ENCODE data around the gene FBLIM1. TPM values are rescaled to one million over a fixed set of nuclear protein-coding genes. Genes with fewer than 3 reads are reported as not detected.

The FBLIM1 gene
- total RNA-seq, 3 donors from 2014 or later, result 154 to 268 (median 260) TPM

- no peaks in the 10 kb centered on the region for H3K9me3 ChIP-seq
- intact Hi-C loops (cut with DNase I, micrococcal nuclease), result no loop called here
- H3K4me3 ChIP-seq, result no peak overlapping the region
- TF ChIP-seq CTCF (IDR thresholded peaks at IDR 0.05), result no peak
- no peak for DNase-seq
- H3K36me3 ChIP-seq (ENCODE audit: low read depth), result no peaks in the 10 kb centered on the region
- peaks cover 22% of the 10 kb centered on the region for H3K4me1 ChIP-seq (ENCODE audit: low read depth)
- ATAC-seq, result no peak
Observed at GRCh38 chr1:15732686-15733081, 25.9 kb upstream of the FBLIM1 start.

- Histone ChIP-seq H3K4me3 (no peak overlapping the region), H3K4me1 (ENCODE audit: low read depth) (peaks cover 26% of the 10 kb centered on the region), H3K9me3 (no peaks in the 10 kb centered on the region), H3K36me3 (ENCODE audit: low read depth) (no peaks in the 10 kb centered on the region)
- intact Hi-C loops (cut with DNase I, micrococcal nuclease), result no loop called here
- no peak for ATAC-seq
- no peak for TF ChIP-seq CTCF (IDR thresholded peaks at IDR 0.05)
- DNase-seq, result no peak
Observed at GRCh38 chr1:15733218-15733725, 25.3 kb upstream of the FBLIM1 start.

GRCh38 chr1:15733726-15734226, 24.8 kb upstream of the FBLIM1 start:
- Histone ChIP-seq H3K4me3 (no peak overlapping the region), H3K4me1 (ENCODE audit: low read depth) (peaks cover 29% of the 10 kb centered on the region), H3K9me3 (no peaks in the 10 kb centered on the region), H3K36me3 (ENCODE audit: low read depth) (no peaks in the 10 kb centered on the region)
- DNase-seq, result no peak
- intact Hi-C loops (cut with DNase I, micrococcal nuclease), result no loop called here
- ATAC-seq, result no peak
- TF ChIP-seq CTCF (IDR thresholded peaks at IDR 0.05), result no peak

- DNase-seq (no peak), ATAC-seq (no peak)
- Histone ChIP-seq H3K36me3 (ENCODE audit: low read depth) (no peaks in the 10 kb centered on the region), H3K4me1 (ENCODE audit: low read depth) (peaks cover 29% of the 10 kb centered on the region), H3K9me3 (no peaks in the 10 kb centered on the region), H3K4me3 (no peak overlapping the region)
- TF ChIP-seq CTCF (IDR thresholded peaks at IDR 0.05), result no peak
- intact Hi-C loops (cut with DNase I, micrococcal nuclease), result no loop called here
Observed at GRCh38 chr1:15734296-15734695, 24.3 kb upstream of the FBLIM1 start.

- intact Hi-C loops (cut with DNase I, micrococcal nuclease), result no loop called here
- H3K4me3 ChIP-seq, result no peak overlapping the region
- no peak for ATAC-seq
Observed at GRCh38 chr1:15734901-15735300, 23.7 kb upstream of the FBLIM1 start.

More at GRCh38 chr1:15734901-15735300, 23.7 kb upstream of the FBLIM1 start:
- Histone ChIP-seq H3K4me1 (ENCODE audit: low read depth) (peaks cover 29% of the 10 kb centered on the region), H3K9me3 (no peaks in the 10 kb centered on the region), H3K36me3 (ENCODE audit: low read depth) (no peaks in the 10 kb centered on the region)
- no peak for TF ChIP-seq CTCF (IDR thresholded peaks at IDR 0.05)
- no peak for DNase-seq
